Tibial nerve (tissue), 4 donors: ENCODE results near the gene GAB3.

Experiments used
- EP300 ChIP-seq, 2 donors: sonication (generic); formaldehyde crosslinking; IDR thresholded peaks; one replicate each; pipeline ENCODE4 v1.6.1; 2017; ENCODE audit warnings: antibody characterized with exemption in 2 of 2, mild to moderate bottlenecking in 1 of 2
- TF ChIP-seq, protein P1 (sequence below), 5 experiments: fragments of 200-600 bp in 3 of 5; fragments of 450-650 bp in 2 of 5; sonication (generic) in 3 of 5; IDR thresholded peaks; one replicate each; pipeline ENCODE4 v1.5.1; 2016 to 2019; ENCODE audit warnings: antibody characterized with exemption in 5 of 5, mild to moderate bottlenecking in 3 of 5, moderate library complexity in 2 of 5

DNA sequence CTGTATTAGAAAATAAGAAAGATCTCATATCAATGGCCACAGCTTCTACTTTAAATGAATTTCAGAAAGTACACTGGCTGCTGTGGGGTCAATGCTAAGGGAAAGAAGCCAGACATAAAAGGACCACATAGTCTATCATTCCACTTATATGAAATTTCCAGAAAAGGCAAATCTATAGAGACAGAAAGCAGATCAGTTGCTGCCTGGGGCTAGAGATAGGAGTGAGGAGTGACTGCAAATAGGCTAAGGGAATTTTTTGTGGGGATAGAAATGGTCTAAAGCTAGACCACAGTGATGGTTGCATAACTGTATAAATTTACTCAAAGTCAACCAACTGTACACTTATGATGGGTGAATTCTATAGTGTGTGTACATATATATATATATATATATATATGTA, 8.3 kb downstream of the GAB3 start:
- TF ChIP-seq, protein P1, sequence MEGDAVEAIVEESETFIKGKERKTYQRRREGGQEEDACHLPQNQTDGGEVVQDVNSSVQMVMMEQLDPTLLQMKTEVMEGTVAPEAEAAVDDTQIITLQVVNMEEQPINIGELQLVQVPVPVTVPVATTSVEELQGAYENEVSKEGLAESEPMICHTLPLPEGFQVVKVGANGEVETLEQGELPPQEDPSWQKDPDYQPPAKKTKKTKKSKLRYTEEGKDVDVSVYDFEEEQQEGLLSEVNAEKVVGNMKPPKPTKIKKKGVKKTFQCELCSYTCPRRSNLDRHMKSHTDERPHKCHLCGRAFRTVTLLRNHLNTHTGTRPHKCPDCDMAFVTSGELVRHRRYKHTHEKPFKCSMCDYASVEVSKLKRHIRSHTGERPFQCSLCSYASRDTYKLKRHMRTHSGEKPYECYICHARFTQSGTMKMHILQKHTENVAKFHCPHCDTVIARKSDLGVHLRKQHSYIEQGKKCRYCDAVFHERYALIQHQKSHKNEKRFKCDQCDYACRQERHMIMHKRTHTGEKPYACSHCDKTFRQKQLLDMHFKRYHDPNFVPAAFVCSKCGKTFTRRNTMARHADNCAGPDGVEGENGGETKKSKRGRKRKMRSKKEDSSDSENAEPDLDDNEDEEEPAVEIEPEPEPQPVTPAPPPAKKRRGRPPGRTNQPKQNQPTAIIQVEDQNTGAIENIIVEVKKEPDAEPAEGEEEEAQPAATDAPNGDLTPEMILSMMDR (IDR thresholded peaks at IDR 0.05): no peak
- TF ChIP-seq EP300 (IDR thresholded peaks at IDR 0.05): no peak
